HepG2 (cell line): ENCODE measurements around the gene ARHGEF40. TPM values are rescaled to one million over a fixed set of nuclear protein-coding genes. Genes with fewer than 3 reads are reported as not detected.

Experiments used
- EP300 ChIP-seq, 3 experiments: sonication (generic) in 1 of 3; formaldehyde crosslinking in 1 of 3; IDR thresholded peaks; 2 replicates each; pipeline versions ENCODE4 v1.5.1 to v1.6.1; 2011 to 2020; ENCODE audit warnings: low read depth in 2 of 3, low read length in 2 of 3, borderline replicate concordance in 1 of 3, improper control_type of control experiment in 1 of 3, mild to moderate bottlenecking in 1 of 3, missing genetic modification reagents in 1 of 3, moderate library complexity in 1 of 3
- MED1 ChIP-seq: sonication (generic); formaldehyde crosslinking; IDR thresholded peaks from 2 replicates; pipeline ENCODE4 v1.4.0; 2020; ENCODE audit warnings: missing genetic modification reagents
- SRSF1 ChIP-seq: fragments of 200-400 bp; formaldehyde crosslinking; optimal IDR thresholded peaks from 2 replicates; pipeline ENCODE3; 2017; ENCODE audit warnings: mild to moderate bottlenecking, low read depth, low read length, moderate library complexity
- ZNF234 ChIP-seq: sonication (generic); formaldehyde crosslinking; conservative IDR thresholded peaks from 2 replicates; pipeline ENCODE4 v1.5.1; 2020; ENCODE audit warnings: mild to moderate bottlenecking, missing genetic modification reagents
- ZNF335 ChIP-seq: sonication (generic); formaldehyde crosslinking; IDR thresholded peaks from 2 replicates; pipeline ENCODE4 v1.4.0; 2020; ENCODE audit warnings: missing genetic modification reagents
- ZNF441 ChIP-seq: sonication (generic); formaldehyde crosslinking; IDR thresholded peaks from 2 replicates; pipeline ENCODE4 v1.7.0; 2021; ENCODE audit warnings: missing genetic modification reagents, borderline replicate concordance
- ZNF543 ChIP-seq: sonication (generic); formaldehyde crosslinking; IDR thresholded peaks from 2 replicates; pipeline ENCODE4 v1.4.0; 2020; ENCODE audit warnings: mild to moderate bottlenecking, missing genetic modification reagents
- polyA plus RNA-seq, 8 experiments: library from polyadenylated mRNA; depleted of rRNA in 3 of 8; stranded (reverse) in 7 of 8; unstranded in 1 of 8; fragments of >200 nt; fragmentation: Illumina TruSeq in 4 of 8; extraction: Trizol in 4 of 8; gene quantifications; 2 replicates each; pipeline versions ENCODE4 v1.2.1 to v1.2.3, GENCODE V29; 2011 to 2016; ENCODE audit warnings: low read depth in 4 of 8, missing spikeins in 1 of 8, mixed read lengths in 1 of 8; ENCODE audit not compliant: insufficient read depth in 1 of 8
- total RNA-seq, 5 experiments: library from RNA; depleted of rRNA; stranded (reverse); fragments of >200 nt; fragmentation: Illumina TruSeq; extraction: Trizol; gene quantifications; 2 replicates each; pipeline ENCODE4 v1.2.3, GENCODE V29; 2016; ENCODE audit warnings: low read depth in 1 of 5
- TF ChIP-seq, protein P1 (sequence below): sonication (generic); formaldehyde crosslinking; IDR thresholded peaks from 2 replicates; pipeline ENCODE4 v1.5.0; 2020; ENCODE audit warnings: mild to moderate bottlenecking, missing genetic modification reagents, borderline replicate concordance
- TF ChIP-seq, protein P2 (sequence below): sonication (generic); formaldehyde crosslinking; IDR thresholded peaks from 2 replicates; pipeline ENCODE4 v1.4.0; 2020; ENCODE audit warnings: mild to moderate bottlenecking, missing genetic modification reagents
- TF ChIP-seq, protein P3 (sequence below): sonication (generic); formaldehyde crosslinking; IDR thresholded peaks from 2 replicates; pipeline ENCODE4 v1.4.0; 2020; ENCODE audit warnings: missing genetic modification reagents
- TF ChIP-seq, protein P4 (sequence below): sonication (generic); formaldehyde crosslinking; IDR thresholded peaks from 2 replicates; pipeline ENCODE4 v1.5.0; 2020; ENCODE audit warnings: mild to moderate bottlenecking, missing genetic modification reagents, borderline replicate concordance
- TF ChIP-seq, protein P5 (sequence below): sonication (generic); formaldehyde crosslinking; IDR thresholded peaks from 2 replicates; pipeline ENCODE4 v1.5.0; 2020; ENCODE audit warnings: missing genetic modification reagents
- TF ChIP-seq, protein P6 (sequence below): sonication (generic); formaldehyde crosslinking; IDR thresholded peaks from 2 replicates; pipeline ENCODE4 v1.4.0; 2020; ENCODE audit warnings: missing genetic modification reagents

The ARHGEF40 gene
- total and polyA plus RNA-seq, 2 of the 13 experiments (the other 11 are each of a cell fraction or from before 2014, with no cell fraction given): 28.1 to 78.1 TPM

DNA sequence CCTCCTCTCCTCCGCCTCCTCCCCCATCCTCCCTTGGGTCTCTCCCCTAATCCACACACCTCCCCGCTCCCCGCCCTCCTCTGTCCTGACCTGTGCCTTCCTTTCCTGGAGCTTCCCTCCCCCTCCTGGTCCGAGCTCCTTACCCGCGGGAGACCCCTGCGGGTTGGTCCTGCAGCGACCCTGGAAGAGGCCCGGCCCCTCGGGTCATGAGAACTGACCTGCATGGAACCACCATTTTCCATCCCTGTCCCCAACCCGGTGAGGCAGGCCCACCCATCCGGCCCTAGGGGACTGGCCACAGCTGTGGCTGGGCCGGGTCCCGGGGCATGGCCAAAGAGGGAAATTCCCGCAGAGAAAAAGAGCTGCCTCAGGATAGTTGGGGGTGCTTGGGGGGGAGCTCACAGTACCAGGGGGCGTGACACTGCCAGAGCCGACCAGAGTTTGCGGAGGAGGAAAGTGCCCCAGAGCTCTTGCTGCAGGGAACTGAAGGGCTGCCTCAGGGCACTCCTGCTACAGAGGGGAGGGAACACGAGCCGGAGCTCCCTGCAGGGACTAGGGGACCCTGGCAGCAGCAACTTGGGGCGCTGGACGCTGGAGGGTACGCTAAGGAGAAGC, 613 bp downstream of the ARHGEF40 start (continued):
- no peak for TF ChIP-seq EP300 (IDR thresholded peaks at IDR 0.05; ENCODE audit: low read depth in 2 of 2, low read length in 2 of 2)
- TF ChIP-seq EP300 (CRISPR knock-in tag; IDR thresholded peaks at IDR 0.05; ENCODE audit: borderline replicate concordance): no peak
- TF ChIP-seq, protein P1, sequence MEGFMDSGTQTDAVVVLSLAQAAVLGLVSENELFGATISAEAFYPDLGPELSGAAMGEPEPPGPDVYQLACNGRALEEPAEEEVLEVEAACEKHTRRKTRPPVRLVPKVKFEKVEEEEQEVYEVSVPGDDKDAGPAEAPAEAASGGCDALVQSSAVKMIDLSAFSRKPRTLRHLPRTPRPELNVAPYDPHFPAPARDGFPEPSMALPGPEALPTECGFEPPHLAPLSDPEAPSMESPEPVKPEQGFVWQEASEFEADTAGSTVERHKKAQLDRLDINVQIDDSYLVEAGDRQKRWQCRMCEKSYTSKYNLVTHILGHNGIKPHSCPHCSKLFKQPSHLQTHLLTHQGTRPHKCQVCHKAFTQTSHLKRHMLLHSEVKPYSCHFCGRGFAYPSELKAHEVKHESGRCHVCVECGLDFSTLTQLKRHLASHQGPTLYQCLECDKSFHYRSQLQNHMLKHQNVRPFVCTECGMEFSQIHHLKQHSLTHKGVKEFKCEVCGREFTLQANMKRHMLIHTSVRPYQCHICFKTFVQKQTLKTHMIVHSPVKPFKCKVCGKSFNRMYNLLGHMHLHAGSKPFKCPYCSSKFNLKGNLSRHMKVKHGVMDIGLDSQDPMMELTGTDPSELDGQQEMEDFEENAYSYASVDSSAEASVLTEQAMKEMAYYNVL (CRISPR knock-in tag): peak; percentile 33; the same call in 1 of the 2 replicates
- TF ChIP-seq ZNF335 (CRISPR knock-in tag): no peak
- TF ChIP-seq, protein P2, sequence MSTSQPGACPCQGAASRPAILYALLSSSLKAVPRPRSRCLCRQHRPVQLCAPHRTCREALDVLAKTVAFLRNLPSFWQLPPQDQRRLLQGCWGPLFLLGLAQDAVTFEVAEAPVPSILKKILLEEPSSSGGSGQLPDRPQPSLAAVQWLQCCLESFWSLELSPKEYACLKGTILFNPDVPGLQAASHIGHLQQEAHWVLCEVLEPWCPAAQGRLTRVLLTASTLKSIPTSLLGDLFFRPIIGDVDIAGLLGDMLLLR: 0 out of 2 replicates have a peak, but pooled peaks have one; percentile 20
- TF ChIP-seq SRSF1: peak; percentile 57
- TF ChIP-seq ZNF543 (CRISPR knock-in tag): 0 out of 2 replicates have a peak, but pooled peaks have one; percentile 60
- TF ChIP-seq ZNF441 (CRISPR knock-in tag): peak; percentile 67
- TF ChIP-seq, protein P3, sequence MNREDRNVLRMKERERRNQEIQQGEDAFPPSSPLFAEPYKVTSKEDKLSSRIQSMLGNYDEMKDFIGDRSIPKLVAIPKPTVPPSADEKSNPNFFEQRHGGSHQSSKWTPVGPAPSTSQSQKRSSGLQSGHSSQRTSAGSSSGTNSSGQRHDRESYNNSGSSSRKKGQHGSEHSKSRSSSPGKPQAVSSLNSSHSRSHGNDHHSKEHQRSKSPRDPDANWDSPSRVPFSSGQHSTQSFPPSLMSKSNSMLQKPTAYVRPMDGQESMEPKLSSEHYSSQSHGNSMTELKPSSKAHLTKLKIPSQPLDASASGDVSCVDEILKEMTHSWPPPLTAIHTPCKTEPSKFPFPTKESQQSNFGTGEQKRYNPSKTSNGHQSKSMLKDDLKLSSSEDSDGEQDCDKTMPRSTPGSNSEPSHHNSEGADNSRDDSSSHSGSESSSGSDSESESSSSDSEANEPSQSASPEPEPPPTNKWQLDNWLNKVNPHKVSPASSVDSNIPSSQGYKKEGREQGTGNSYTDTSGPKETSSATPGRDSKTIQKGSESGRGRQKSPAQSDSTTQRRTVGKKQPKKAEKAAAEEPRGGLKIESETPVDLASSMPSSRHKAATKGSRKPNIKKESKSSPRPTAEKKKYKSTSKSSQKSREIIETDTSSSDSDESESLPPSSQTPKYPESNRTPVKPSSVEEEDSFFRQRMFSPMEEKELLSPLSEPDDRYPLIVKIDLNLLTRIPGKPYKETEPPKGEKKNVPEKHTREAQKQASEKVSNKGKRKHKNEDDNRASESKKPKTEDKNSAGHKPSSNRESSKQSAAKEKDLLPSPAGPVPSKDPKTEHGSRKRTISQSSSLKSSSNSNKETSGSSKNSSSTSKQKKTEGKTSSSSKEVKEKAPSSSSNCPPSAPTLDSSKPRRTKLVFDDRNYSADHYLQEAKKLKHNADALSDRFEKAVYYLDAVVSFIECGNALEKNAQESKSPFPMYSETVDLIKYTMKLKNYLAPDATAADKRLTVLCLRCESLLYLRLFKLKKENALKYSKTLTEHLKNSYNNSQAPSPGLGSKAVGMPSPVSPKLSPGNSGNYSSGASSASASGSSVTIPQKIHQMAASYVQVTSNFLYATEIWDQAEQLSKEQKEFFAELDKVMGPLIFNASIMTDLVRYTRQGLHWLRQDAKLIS (CRISPR knock-in tag): 0 out of 2 replicates have a peak, but pooled peaks have one; percentile 12
- TF ChIP-seq, protein P4, sequence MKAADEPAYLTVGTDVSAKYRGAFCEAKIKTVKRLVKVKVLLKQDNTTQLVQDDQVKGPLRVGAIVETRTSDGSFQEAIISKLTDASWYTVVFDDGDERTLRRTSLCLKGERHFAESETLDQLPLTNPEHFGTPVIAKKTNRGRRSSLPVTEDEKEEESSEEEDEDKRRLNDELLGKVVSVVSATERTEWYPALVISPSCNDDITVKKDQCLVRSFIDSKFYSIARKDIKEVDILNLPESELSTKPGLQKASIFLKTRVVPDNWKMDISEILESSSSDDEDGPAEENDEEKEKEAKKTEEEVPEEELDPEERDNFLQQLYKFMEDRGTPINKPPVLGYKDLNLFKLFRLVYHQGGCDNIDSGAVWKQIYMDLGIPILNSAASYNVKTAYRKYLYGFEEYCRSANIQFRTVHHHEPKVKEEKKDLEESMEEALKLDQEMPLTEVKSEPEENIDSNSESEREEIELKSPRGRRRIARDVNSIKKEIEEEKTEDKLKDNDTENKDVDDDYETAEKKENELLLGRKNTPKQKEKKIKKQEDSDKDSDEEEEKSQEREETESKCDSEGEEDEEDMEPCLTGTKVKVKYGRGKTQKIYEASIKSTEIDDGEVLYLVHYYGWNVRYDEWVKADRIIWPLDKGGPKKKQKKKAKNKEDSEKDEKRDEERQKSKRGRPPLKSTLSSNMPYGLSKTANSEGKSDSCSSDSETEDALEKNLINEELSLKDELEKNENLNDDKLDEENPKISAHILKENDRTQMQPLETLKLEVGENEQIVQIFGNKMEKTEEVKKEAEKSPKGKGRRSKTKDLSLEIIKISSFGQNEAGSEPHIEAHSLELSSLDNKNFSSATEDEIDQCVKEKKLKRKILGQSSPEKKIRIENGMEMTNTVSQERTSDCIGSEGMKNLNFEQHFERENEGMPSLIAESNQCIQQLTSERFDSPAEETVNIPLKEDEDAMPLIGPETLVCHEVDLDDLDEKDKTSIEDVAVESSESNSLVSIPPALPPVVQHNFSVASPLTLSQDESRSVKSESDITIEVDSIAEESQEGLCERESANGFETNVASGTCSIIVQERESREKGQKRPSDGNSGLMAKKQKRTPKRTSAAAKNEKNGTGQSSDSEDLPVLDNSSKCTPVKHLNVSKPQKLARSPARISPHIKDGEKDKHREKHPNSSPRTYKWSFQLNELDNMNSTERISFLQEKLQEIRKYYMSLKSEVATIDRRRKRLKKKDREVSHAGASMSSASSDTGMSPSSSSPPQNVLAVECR: peak; percentile 44; the same call in 1 of the 2 replicates
- peak; percentile 29 for TF ChIP-seq MED1 (CRISPR knock-in tag)
- TF ChIP-seq, protein P5, sequence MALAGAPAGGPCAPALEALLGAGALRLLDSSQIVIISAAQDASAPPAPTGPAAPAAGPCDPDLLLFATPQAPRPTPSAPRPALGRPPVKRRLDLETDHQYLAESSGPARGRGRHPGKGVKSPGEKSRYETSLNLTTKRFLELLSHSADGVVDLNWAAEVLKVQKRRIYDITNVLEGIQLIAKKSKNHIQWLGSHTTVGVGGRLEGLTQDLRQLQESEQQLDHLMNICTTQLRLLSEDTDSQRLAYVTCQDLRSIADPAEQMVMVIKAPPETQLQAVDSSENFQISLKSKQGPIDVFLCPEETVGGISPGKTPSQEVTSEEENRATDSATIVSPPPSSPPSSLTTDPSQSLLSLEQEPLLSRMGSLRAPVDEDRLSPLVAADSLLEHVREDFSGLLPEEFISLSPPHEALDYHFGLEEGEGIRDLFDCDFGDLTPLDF (CRISPR knock-in tag): 0 out of 2 replicates have a peak, but pooled peaks have one; percentile 30
- TF ChIP-seq ZNF234 (CRISPR knock-in tag): peak; percentile 95
- TF ChIP-seq, protein P6, sequence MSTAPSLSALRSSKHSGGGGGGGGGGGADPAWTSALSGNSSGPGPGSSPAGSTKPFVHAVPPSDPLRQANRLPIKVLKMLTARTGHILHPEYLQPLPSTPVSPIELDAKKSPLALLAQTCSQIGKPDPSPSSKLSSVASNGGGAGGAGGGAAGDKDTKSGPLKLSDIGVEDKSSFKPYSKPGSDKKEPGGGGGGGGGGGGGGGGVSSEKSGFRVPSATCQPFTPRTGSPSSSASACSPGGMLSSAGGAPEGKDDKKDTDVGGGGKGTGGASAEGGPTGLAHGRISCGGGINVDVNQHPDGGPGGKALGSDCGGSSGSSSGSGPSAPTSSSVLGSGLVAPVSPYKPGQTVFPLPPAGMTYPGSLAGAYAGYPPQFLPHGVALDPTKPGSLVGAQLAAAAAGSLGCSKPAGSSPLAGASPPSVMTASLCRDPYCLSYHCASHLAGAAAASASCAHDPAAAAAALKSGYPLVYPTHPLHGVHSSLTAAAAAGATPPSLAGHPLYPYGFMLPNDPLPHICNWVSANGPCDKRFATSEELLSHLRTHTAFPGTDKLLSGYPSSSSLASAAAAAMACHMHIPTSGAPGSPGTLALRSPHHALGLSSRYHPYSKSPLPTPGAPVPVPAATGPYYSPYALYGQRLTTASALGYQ (CRISPR knock-in tag): no peak
